Measurements from ENCODE around the gene FAM114A2.

FAM114A2 gene

DNA sequence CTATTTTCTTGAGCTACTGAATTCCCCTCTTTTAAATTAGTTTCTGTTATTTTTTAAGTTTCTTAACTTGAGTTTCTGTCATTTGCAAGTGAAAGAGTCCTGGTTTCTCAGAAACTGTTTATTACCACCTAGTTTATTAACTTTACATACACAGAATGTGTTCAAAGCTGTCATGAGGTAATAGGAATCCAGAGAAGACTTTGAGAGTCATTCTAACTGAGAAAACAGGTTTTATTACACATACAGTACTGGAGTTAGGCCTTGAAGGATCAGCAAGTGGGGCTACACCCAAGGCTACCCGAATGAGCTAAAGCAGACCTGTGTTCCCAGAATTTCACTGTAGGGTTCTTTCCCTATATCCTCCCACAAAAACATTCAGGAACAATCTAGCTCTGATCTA is 33.1 kb downstream of the FAM114A2 start:
- CTCF ChIA-PET, result no interaction called here
- no peak overlapping the region for H3K27ac ChIP-seq (ENCODE audit: extremely low read depth, low read depth, low read length)

DNA sequence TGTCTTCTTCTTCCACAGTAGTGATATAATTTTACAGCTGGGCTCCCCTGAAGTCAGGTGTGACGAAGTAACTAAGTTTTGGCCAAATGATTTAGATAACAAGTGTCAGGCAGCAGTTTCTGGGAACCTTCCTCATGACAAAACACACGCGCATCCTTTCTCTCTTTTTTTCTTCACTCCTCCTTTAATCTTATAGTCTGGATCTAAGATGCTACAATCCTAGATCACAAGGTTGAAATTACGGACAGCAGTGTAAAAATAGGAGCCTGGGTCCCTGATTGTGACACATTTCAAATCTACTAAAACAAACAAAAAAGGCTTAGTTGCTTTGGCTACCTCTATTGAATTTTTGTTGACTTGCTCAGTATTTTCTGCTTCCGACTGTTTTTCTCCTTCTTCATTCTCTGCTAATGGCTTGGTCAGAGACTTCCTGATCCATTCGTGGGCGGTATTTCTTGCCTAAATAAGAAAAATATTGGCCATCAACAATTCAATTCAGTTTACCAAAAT is 36.1 kb downstream of the FAM114A2 start:
- ChIA-PET CTCF (no interaction called here), POLR2A (no interaction called here)
- Histone ChIP-seq H3K36me3 (ENCODE audit: control insufficient read depth in 2 of 2, insufficient read depth in 1 of 2, low read length in 2 of 2) (peaks cover 0 to 12% of the 10 kb centered on the region in 2 experiments; a peak in 1 of 3 replicates), H3K27ac (ENCODE audit: extremely low read depth, low read depth, low read length) (no peak overlapping the region), H3K9me3 (ENCODE audit: control insufficient read depth, insufficient read depth, low read depth, low read length) (no peaks in the 10 kb centered on the region), H3K4me1 (ENCODE audit: control insufficient read depth, insufficient read depth, low read length) (no peaks in the 10 kb centered on the region), H3K4me3 (ENCODE audit: low read depth, low read length) (no peak overlapping the region)
- TF ChIP-seq ZNF792 (tag by site-specific recombination; IDR thresholded peaks at IDR 0.05) (no peak), ZNF211 (tag by site-specific recombination; IDR thresholded peaks at IDR 0.05; ENCODE audit: low read depth) (no peak)
- TF ChIP-seq, protein P1, sequence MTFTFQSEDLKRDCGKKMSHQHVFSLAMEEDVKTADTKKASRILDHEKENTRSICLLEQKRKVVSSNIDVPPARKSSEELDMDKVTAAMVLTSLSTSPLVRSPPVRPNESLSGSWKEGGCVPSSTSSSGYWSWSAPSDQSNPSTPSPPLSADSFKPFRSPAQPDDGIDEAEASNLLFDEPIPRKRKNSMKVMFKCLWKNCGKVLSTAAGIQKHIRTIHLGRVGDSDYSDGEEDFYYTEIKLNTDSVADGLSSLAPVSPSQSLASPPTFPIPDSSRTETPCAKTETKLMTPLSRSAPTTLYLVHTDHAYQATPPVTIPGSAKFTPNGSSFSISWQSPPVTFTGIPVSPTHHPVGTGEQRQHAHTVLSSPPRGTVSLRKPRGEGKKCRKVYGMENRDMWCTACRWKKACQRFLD (tag by site-specific recombination; IDR thresholded peaks at IDR 0.05), result no peak

More for the DNA sequence above, 33.1 kb downstream of the FAM114A2 start:
- POLR2A ChIA-PET, result no interaction called here
- no peaks in the 10 kb centered on the region for H3K9me3 ChIP-seq (ENCODE audit: control insufficient read depth, insufficient read depth, low read depth, low read length)
- H3K4me1 ChIP-seq (ENCODE audit: control insufficient read depth, insufficient read depth, low read length), result no peaks in the 10 kb centered on the region
- H3K4me3 ChIP-seq (ENCODE audit: low read depth, low read length), result no peak overlapping the region
- no peak for TF ChIP-seq KLF8 (tag by site-specific recombination; IDR thresholded peaks at IDR 0.05)
- peaks cover 4 to 13% of the 10 kb centered on the region in 2 experiments; a peak in 1 of 3 replicates for H3K36me3 ChIP-seq (ENCODE audit: control insufficient read depth in 2 of 2, insufficient read depth in 1 of 2, low read length in 2 of 2)

DNA sequence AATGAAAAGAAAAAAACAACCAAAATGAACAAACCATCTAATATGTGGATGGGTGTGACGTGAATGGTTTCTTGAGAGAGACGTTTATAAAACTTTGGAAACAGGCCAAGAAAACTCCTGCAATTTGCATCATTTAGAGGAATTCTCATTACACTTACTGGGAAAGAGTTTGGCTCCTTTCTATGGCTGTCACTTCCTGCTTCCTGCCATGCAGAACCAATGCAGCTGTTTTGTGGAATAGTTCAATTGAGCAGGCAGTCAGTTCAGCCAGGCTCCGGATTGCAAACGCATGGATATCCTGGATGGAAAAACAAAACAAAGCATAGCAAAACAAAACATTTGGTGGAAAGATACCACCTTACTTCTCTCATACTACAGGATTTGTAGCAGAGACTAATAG is 36.6 kb downstream of the FAM114A2 start:
- H3K9me3 ChIP-seq (ENCODE audit: control insufficient read depth, insufficient read depth, low read depth, low read length), result no peaks in the 10 kb centered on the region
- no peak overlapping the region for H3K4me3 ChIP-seq (ENCODE audit: low read depth, low read length)
- ChIA-PET CTCF (no interaction called here), POLR2A (no interaction called here)
- peaks cover 0 to 13% of the 10 kb centered on the region in 2 experiments; a peak in 2 of 3 replicates for H3K36me3 ChIP-seq (ENCODE audit: control insufficient read depth in 2 of 2, insufficient read depth in 1 of 2, low read length in 2 of 2)
- H3K4me1 ChIP-seq (ENCODE audit: control insufficient read depth, insufficient read depth, low read length), result no peaks in the 10 kb centered on the region
- TF ChIP-seq ZNF133 (tag by site-specific recombination; IDR thresholded peaks at IDR 0.05), result no peak
- no peak for TF ChIP-seq ZNF202 (tag by site-specific recombination; IDR thresholded peaks at IDR 0.05; ENCODE audit: borderline replicate concordance)
- TF ChIP-seq ZNF776 (tag by site-specific recombination; IDR thresholded peaks at IDR 0.05; ENCODE audit: borderline replicate concordance), result no peak
- no peak for TF ChIP-seq ZNF549 (tag by site-specific recombination; IDR thresholded peaks at IDR 0.05)
- TF ChIP-seq GLIS2 (tag by site-specific recombination; IDR thresholded peaks at IDR 0.05), result no peak
- TF ChIP-seq ZNF155 (tag by site-specific recombination; IDR thresholded peaks at IDR 0.05), result no peak
- TF ChIP-seq IKZF3 (tag by site-specific recombination; IDR thresholded peaks at IDR 0.05), result no peak
- no peak for TF ChIP-seq ZNF707 (tag by site-specific recombination; IDR thresholded peaks at IDR 0.05)
- no peak for TF ChIP-seq FEZF1 (tag by site-specific recombination; IDR thresholded peaks at IDR 0.05)
- TF ChIP-seq ZNF555 (tag by site-specific recombination; conservative IDR thresholded peaks at IDR 0.05), result no peak
- no peak for TF ChIP-seq ZNF623 (tag by site-specific recombination; IDR thresholded peaks at IDR 0.05)
- TF ChIP-seq, protein P2, sequence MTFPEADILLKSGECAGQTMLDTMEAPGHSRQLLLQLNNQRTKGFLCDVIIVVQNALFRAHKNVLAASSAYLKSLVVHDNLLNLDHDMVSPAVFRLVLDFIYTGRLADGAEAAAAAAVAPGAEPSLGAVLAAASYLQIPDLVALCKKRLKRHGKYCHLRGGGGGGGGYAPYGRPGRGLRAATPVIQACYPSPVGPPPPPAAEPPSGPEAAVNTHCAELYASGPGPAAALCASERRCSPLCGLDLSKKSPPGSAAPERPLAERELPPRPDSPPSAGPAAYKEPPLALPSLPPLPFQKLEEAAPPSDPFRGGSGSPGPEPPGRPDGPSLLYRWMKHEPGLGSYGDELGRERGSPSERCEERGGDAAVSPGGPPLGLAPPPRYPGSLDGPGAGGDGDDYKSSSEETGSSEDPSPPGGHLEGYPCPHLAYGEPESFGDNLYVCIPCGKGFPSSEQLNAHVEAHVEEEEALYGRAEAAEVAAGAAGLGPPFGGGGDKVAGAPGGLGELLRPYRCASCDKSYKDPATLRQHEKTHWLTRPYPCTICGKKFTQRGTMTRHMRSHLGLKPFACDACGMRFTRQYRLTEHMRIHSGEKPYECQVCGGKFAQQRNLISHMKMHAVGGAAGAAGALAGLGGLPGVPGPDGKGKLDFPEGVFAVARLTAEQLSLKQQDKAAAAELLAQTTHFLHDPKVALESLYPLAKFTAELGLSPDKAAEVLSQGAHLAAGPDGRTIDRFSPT (tag by site-specific recombination; IDR thresholded peaks at IDR 0.05), result no peak
- no peak for TF ChIP-seq ZNF426 (tag by site-specific recombination; IDR thresholded peaks at IDR 0.05)
- no peak for TF ChIP-seq ZNF792 (tag by site-specific recombination; IDR thresholded peaks at IDR 0.05)
- TF ChIP-seq ZNF416 (tag by site-specific recombination; IDR thresholded peaks at IDR 0.05), result no peak
- TF ChIP-seq, protein P3, sequence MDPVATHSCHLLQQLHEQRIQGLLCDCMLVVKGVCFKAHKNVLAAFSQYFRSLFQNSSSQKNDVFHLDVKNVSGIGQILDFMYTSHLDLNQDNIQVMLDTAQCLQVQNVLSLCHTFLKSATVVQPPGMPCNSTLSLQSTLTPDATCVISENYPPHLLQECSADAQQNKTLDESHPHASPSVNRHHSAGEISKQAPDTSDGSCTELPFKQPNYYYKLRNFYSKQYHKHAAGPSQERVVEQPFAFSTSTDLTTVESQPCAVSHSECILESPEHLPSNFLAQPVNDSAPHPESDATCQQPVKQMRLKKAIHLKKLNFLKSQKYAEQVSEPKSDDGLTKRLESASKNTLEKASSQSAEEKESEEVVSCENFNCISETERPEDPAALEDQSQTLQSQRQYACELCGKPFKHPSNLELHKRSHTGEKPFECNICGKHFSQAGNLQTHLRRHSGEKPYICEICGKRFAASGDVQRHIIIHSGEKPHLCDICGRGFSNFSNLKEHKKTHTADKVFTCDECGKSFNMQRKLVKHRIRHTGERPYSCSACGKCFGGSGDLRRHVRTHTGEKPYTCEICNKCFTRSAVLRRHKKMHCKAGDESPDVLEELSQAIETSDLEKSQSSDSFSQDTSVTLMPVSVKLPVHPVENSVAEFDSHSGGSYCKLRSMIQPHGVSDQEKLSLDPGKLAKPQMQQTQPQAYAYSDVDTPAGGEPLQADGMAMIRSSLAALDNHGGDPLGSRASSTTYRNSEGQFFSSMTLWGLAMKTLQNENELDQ (tag by site-specific recombination; IDR thresholded peaks at IDR 0.05; ENCODE audit: low read depth), result no peak
- H3K27ac ChIP-seq (ENCODE audit: extremely low read depth, low read depth, low read length), result no peak overlapping the region
